GM12873 (cell line): ENCODE results near the gene PRKCD.

Source experiments
- TF ChIP-seq, protein P1 (sequence below): IDR thresholded peaks from 2 replicates; pipeline ENCODE4 v1.5.1; 2012; ENCODE audit warnings: low read depth, mild to moderate bottlenecking, moderate library complexity, low read length, control low read depth; ENCODE audit not compliant: insufficient read depth; ENCODE audit errors: missing control alignments

PRKCD gene

DNA sequence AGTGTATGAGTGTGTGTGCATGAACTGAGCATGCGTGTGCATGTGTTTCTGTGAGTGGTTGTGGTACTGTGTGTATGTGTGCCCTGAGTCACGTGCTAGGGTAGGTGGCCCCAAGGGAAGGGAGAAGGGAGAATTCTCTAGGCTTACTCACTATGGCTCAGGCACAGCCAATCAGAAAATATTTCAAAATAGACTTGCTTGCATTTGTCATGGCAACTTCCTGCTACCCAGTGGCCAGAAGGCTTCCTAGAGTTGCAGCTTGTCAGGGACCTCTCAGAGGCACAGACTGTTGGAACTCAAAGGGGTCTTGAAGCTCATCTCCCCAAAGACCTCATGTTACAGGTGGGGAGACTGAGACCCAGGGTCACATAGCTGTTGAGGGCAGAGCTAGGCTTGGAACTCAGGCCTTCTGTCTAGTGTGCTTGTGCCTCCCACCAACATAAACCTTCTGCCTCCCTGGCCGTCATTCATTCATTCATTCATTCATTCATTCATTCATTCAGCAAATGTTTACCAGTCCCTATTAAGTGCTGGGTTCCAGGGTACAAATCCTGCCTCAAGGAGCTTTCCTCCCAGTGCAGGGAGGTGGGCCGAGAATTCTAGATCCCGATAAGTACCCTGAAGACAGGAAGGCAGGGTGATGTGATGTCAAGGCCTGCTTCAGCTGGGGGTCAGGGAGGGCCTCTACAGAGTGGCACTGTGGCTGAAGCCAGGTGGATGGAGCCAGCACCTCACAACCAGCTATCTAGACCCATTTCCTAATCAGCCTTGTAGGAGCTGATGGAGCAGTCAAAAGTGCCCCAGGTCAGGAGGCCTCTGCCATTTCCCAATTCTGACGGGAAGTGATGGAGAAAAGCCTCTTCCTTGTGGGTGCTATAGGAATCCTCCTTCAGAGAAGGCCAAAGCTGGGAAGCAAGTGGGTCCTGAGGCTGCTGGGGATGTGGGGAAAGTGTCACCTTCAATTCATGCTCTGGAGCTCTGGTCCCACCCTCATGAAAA is 19.9 kb upstream of the PRKCD start:
- TF ChIP-seq, protein P1, sequence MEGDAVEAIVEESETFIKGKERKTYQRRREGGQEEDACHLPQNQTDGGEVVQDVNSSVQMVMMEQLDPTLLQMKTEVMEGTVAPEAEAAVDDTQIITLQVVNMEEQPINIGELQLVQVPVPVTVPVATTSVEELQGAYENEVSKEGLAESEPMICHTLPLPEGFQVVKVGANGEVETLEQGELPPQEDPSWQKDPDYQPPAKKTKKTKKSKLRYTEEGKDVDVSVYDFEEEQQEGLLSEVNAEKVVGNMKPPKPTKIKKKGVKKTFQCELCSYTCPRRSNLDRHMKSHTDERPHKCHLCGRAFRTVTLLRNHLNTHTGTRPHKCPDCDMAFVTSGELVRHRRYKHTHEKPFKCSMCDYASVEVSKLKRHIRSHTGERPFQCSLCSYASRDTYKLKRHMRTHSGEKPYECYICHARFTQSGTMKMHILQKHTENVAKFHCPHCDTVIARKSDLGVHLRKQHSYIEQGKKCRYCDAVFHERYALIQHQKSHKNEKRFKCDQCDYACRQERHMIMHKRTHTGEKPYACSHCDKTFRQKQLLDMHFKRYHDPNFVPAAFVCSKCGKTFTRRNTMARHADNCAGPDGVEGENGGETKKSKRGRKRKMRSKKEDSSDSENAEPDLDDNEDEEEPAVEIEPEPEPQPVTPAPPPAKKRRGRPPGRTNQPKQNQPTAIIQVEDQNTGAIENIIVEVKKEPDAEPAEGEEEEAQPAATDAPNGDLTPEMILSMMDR = no peak

GRCh38 chr3:53142986-53143385 is 18.0 kb upstream of the PRKCD start:
- TF ChIP-seq, protein P1 = no peak

GRCh38 chr3:53144446-53144845 is 16.6 kb upstream of the PRKCD start:
- TF ChIP-seq, protein P1 = no peak

- TF ChIP-seq, protein P1 = no peak
Measured at GRCh38 chr3:53144862-53145712, 15.9 kb upstream of the PRKCD start.

DNA sequence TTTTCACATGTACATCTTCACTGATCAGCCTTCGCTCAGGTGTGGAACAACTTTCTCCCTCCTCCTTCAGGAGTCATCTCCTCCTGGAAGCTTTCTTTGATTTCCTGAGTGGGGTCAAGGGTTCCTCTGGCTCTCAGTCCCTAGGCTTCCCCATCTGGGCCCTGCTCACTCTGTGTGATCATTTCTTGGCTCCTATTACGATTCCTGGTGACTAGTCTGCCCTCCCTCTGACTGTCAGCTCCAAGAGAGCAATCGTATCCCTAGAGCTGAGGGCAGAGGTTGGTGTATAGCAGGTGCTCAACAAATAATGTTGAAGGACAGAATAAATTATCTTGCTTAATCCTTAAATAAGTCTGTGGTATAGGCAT is 15.3 kb upstream of the PRKCD start:
- TF ChIP-seq, protein P1 = no peak

DNA sequence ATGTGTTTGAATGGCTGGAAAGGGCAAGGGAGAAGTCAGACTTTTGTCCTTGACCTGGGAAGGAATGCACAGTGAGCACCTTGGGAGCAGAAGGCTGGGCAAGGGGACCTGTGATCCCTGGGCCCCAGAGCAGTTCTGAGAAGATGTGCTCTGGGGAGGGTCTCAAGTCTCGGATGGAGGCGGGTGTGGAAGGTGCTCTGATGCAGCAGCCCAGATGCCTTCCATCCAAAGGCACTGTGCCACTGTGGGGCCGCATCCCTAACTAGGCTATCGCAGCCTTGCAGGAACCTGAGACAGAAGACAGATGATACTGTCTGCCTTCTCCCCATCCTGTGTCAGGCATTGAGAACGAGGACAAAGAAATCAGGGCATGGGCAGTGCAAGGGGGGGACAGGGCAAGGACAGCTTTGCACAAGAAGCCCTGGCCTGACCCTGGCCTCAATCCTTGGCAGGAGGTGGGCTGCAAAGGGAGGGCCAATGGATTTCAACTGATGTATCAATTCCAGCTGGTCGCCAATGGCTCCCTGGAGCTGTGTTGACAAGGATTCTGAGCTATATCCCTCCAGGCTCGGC is 14.6 kb upstream of the PRKCD start:
- TF ChIP-seq, protein P1 = no peak

DNA sequence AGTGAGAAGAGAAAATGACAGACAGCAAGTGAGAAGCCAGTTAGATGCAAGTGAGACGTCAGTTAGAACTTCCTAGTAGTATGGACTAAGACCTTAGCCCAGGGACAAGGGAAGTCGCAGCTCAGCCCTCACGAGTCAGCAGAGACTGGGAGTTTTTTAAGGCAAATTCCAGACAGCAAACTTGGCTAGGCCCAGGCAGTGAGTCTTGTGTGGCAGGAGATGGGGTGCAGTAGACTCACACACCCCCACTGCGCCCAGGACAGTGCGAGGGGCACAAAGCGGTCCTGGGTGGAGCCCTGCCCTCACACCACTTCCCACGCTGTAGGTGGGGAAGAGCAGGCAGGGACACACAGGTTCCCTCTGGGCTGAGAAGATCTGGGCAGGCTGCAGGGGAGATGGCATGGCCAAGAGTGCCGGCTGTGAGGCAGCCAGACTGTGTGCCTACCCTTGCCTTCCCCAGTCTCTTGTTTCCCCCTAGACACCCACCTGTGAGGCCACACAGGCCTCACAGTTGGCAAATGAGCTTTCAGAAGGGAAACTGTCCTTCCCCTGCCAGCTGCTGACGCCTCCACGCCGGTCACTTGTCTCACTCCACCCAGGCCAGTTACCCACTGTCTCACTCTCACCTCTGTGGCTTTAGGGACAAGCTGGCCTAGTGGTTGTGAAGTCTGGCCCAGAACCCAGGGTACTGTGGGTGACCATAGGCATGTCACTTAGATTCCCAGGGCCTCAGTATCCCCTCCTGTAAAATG is 13.7 kb upstream of the PRKCD start:
- TF ChIP-seq, protein P1 = no peak
